Pons (tissue), 1 donor: ENCODE data around the gene AK3.
"Not testable (repeated sequence)": the region's sequence is repeated elsewhere in the genome, so short reads cannot be mapped to it uniquely, and the experiment has no call there.

ENCODE experiments used
- DNase-seq: peaks from one replicate; pipeline ENCODE4 v3.0.0-alpha.2; 2016; ENCODE audit warnings: low spot score

Gene AK3

GRCh38 chr9:4666042-4666699 is 74.8 kb downstream of the AK3 start, which contains the start of gene SPATA6L:
TSS of gene SPATA6L (minus strand) at chr9:4666480. CDS start at chr9:4666250, 230 bp downstream.
- peak; percentile 46 for DNase-seq

GRCh38 chr9:4665357-4665756 is 75.6 kb downstream of the AK3 start:
- no peak for DNase-seq

GRCh38 chr9:4663956-4664355 is 77.0 kb downstream of the AK3 start:
- DNase-seq: peak; percentile 47

GRCh38 chr9:4662989-4663792 is 77.8 kb downstream of the AK3 start:
- DNase-seq: peak; percentile 15

- DNase-seq: peak; percentile 86
Observed at GRCh38 chr9:4662108-4662988, 78.7 kb downstream of the AK3 start, which contains the start of gene PLPP6. TSS of gene PLPP6 (plus strand) at chr9:4662294. CDS start at chr9:4662376, 82 bp downstream.

GRCh38 chr9:4661611-4662010 is 79.4 kb downstream of the AK3 start:
- DNase-seq: no peak

GRCh38 chr9:4661165-4661564 is 79.8 kb downstream of the AK3 start:
- DNase-seq: no peak

GRCh38 chr9:4660665-4661064 is 80.3 kb downstream of the AK3 start:
- DNase-seq: not testable (repeated sequence)
